ENCODE data around the gene PIK3R1. TPM values are rescaled to one million over a fixed set of nuclear protein-coding genes. Genes with fewer than 3 reads are reported as not detected.
"Not testable (repeated sequence)": the region's sequence is repeated elsewhere in the genome, so short reads cannot be mapped to it uniquely, and the experiment has no call there.

The PIK3R1 gene
- total and polyA plus RNA-seq, 7 donors, result 29.7 to 155 (median 102) TPM

GRCh38 chr5:68195137-68195536 is 20.4 kb upstream of the PIK3R1 start:
- Histone ChIP-seq H3K4me1 (peaks cover 22% of the 10 kb centered on the region), H3K9me3 (no peaks in the 10 kb centered on the region), H3K4me3 (no peak overlapping the region), H3K27me3 (ENCODE audit: insufficient read depth in 3 of 3, low read length in 2 of 3) (no peaks in the 10 kb centered on the region), H3K36me3 (ENCODE audit: insufficient read depth in 1 of 2, low read depth in 1 of 2) (no peaks in the 10 kb centered on the region), H3K27ac (no peak overlapping the region)
- TF ChIP-seq, protein P1, sequence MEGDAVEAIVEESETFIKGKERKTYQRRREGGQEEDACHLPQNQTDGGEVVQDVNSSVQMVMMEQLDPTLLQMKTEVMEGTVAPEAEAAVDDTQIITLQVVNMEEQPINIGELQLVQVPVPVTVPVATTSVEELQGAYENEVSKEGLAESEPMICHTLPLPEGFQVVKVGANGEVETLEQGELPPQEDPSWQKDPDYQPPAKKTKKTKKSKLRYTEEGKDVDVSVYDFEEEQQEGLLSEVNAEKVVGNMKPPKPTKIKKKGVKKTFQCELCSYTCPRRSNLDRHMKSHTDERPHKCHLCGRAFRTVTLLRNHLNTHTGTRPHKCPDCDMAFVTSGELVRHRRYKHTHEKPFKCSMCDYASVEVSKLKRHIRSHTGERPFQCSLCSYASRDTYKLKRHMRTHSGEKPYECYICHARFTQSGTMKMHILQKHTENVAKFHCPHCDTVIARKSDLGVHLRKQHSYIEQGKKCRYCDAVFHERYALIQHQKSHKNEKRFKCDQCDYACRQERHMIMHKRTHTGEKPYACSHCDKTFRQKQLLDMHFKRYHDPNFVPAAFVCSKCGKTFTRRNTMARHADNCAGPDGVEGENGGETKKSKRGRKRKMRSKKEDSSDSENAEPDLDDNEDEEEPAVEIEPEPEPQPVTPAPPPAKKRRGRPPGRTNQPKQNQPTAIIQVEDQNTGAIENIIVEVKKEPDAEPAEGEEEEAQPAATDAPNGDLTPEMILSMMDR (IDR thresholded peaks at IDR 0.05), result no peak
- ATAC-seq (peak in 2 of 4 donors; percentile 62 to 70), DNase-seq (no peak)
- intact Hi-C loops (cut with DNase I), result no loop called here
- WGBS, 3 donors, result 79 to 89% (median 81%) methylated on average over 3 of the region's 3 CpGs

DNA sequence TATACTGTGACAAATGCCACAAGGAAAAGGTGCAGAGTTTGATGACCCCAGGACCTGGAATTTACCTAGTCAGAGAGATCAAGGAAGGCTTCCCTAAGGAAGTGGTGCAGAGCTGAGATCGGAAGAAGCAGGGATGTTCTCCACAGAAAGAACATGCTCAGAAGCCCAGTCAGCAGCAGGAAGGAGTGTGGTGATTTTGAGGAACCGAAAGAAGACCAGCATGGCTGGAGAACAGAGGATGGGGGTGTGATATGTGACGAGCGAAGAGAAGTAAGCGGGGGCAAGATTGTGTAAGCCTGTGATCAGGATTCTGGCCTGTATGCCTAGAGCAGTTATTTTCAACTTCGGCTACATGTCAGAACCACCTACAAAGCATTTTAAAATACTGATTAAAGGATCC is 18.7 kb upstream of the PIK3R1 start:
- WGBS, 3 donors, result 93 to 95% (median 93%) methylated on average over 6 of the region's 6 CpGs
- ATAC-seq, result no peak

GRCh38 chr5:68200288-68200687 is 15.3 kb upstream of the PIK3R1 start:
- H3K27ac ChIP-seq, result no peak overlapping the region
- H3K4me3 ChIP-seq, result no peak overlapping the region
- TF ChIP-seq, protein P1 (IDR thresholded peaks at IDR 0.05), result no peak
- intact Hi-C loops (cut with DNase I), result no loop called here
- H3K36me3 ChIP-seq (ENCODE audit: insufficient read depth in 1 of 2, low read depth in 1 of 2), result no peaks in the 10 kb centered on the region
- 87 to 95% (median 88%) methylated on average over 4 of the region's 4 CpGs for WGBS, 3 donors
- H3K27me3 ChIP-seq (ENCODE audit: insufficient read depth in 3 of 3, low read length in 2 of 3), result no peaks in the 10 kb centered on the region
- no peak for DNase-seq
- no peaks in the 10 kb centered on the region for H3K4me1 ChIP-seq
- no peak for ATAC-seq
- no peaks in the 10 kb centered on the region for H3K9me3 ChIP-seq

More for the DNA sequence above, 18.7 kb upstream of the PIK3R1 start:
- Histone ChIP-seq H3K4me1 (peaks cover 22% of the 10 kb centered on the region), H3K4me3 (no peak overlapping the region), H3K27me3 (ENCODE audit: insufficient read depth in 3 of 3, low read length in 2 of 3) (no peaks in the 10 kb centered on the region), H3K36me3 (ENCODE audit: insufficient read depth in 1 of 2, low read depth in 1 of 2) (no peaks in the 10 kb centered on the region), H3K27ac (no peak overlapping the region), H3K9me3 (no peaks in the 10 kb centered on the region)
- intact Hi-C loops (cut with DNase I), result no loop called here
- TF ChIP-seq, protein P1 (IDR thresholded peaks at IDR 0.05), result no peak
- DNase-seq, result no peak

DNA sequence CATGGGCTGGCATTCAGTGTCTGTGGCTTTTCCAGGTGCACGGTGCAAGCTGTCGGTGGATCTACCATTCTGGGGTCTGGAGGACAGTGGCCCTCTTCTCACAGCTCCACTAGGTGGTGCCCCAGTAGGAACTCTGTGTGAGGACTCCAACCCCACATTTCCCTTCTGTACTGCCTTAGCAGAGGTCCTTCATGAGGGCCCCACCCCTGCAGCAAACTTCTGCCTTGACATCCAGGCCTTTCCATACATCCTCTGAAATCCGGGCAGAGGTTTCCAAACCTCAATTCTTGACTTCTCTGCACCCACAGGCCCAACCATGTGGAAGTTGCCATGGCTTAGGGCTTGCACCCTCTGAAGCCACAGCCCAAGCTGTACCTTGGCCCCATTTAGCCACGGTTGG is 4.9 kb upstream of the PIK3R1 start:
- not testable (repeated sequence) for H3K9me3 ChIP-seq; DNase-seq; ATAC-seq; H3K4me3 ChIP-seq; H3K36me3 ChIP-seq (ENCODE audit: insufficient read depth in 1 of 2, low read depth in 1 of 2); H3K4me1 ChIP-seq; H3K27me3 ChIP-seq (ENCODE audit: insufficient read depth in 3 of 3, low read length in 2 of 3); H3K27ac ChIP-seq
- WGBS, 3 donors, result 93 to 96% (median 94%) methylated on average over 4 of the region's 4 CpGs
- intact Hi-C loops (cut with DNase I), result loop anchor here in 1 of 2 donors (10.0 kb wide), 2 partner anchors 406 to 586 kb away; no protein-coding TSS in a partner anchor

- Histone ChIP-seq H3K36me3 (ENCODE audit: insufficient read depth in 1 of 2, low read depth in 1 of 2) (no peaks in the 10 kb centered on the region), H3K4me3 (peak overlapping the region; percentile 95), H3K27me3 (ENCODE audit: insufficient read depth in 3 of 3, low read length in 2 of 3) (no peaks in the 10 kb centered on the region), H3K27ac (peak overlapping the region; percentile 99), H3K9me3 (no peaks in the 10 kb centered on the region), H3K4me1 (peaks cover 19% of the 10 kb centered on the region)
- no peak for ATAC-seq
- 3 to 5% (median 5%) methylated on average over 34 to 37 of the region's 37 CpGs for whole genome bisulfite sequencing, 3 donors
- intact Hi-C loops (cut with DNase I), result loop anchor here in 1 of 2 donors (10.0 kb wide), 2 partner anchors 410 to 590 kb away; no protein-coding TSS in a partner anchor
- TF ChIP-seq, protein P1 (IDR thresholded peaks at IDR 0.05), result no peak
- no peak for DNase-seq
Measured at GRCh38 chr5:68214482-68215207, 911 bp upstream of the PIK3R1 start.
